Activated effector memory CD4-positive, alpha-beta T cell treated with anti-CD3 and anti-CD28 coated beads, Interleukin-2, amount 50 U/mL, for 16 hours (primary cell): ENCODE measurements around the gene ATP6V0A4.
A peak's percentile ranks its signal among the peaks of the same experiment; 100 is the strongest.
"Not testable (repeated sequence)": the region's sequence is repeated elsewhere in the genome, so short reads cannot be mapped to it uniquely, and the experiment has no call there.

ENCODE experiments used
- DNase-seq: peaks from one replicate; pipeline ENCODE4 v3.0.0-alpha.2; 2020

ATP6V0A4 gene

DNA sequence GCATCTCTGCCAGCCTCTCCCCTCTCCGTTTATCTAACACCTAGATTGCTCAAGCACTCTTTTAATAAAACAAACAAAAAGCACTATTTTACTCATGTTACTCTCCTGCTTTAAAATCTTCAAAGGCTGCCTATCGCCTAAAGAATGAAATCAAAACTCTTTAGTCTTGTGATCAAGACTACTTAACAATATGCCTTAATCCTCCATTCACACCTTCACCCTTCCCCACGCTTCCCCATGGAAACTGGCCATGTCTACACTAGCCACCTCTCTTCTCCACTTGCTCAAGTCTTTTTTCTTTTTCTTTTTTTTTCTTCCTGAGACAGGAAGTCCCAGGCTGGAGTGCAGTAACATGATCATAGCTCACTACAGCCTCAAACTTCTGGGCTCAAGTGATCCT lies 48.0 kb downstream of the ATP6V0A4 start:
- no peak for DNase-seq

DNA sequence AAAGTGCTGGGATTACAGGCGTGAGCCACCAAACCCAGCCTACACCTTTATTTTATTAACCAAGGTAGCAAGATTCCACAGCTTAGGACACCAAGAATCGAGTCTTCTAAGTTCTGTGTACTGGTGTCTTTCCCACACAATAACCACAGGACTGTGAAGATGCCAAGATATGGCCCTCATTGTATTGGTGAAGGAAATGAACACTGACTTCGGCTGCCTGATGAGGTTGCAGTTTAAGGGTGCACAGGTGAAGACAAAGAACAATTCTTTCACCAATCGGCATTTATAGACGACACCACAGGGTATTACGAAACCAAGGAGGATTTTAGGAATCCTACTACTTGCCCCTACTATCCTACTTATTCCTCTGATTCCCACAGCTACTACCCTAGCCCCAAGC lies 49.3 kb downstream of the ATP6V0A4 start:
- DNase-seq, result no peak

- no peak for DNase-seq
Measured at GRCh38 chr7:138746073-138746472, 51.9 kb downstream of the ATP6V0A4 start.

DNA sequence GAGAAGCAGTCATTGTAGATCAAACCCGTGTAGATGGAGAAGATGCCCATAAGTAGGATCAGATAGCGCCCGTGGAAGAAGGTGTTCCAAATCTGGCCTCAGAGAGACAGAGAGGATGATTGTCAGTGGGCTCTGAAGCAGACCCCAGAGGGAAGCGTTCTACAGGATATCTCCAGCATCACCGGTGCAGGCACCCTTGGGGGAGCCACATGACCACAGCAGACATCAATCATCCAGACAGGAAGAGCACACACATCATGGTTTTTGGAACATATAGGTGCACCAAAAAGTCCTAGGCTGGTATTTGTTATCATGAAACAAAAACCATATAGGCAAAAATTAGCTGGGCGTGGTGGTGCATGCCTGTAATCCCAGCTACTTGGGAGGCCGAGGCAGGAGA lies 52.8 kb downstream of the ATP6V0A4 start:
- DNase-seq, result no peak

DNA sequence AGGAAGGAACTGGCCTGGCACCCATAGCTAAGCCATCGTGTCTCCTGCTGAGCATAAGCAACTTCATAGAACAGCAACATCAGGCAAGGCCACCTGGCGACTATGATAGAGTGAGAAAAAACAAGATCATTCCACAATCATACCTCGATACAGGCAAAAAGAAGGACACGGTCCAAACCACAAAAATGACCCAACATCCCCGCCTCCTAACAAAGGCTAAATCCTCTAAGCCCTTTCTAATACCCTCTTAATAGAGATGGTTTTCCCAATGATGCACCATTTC lies 56.6 kb downstream of the ATP6V0A4 start:
- DNase-seq, result no peak

DNA sequence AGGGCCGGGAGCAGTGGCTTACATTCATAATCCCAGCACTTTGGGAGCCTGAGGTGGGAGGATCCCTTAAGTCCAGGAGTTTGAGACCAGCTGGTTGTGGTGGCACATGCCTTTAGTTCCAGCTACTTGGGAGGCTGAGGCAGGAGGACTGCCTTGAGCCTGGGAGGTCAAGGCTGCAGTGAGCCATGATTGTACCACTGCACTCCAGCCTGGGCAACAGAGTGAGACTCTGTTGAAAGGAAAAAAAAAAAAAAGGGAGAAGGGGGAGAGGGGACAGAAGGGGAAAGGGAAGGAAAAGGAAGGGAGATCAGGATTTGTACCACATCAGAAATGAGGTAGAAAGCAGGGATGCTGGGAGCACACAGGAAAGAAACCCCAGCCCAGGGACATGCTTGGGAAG lies 58.1 kb downstream of the ATP6V0A4 start:
- DNase-seq, result no peak

DNA sequence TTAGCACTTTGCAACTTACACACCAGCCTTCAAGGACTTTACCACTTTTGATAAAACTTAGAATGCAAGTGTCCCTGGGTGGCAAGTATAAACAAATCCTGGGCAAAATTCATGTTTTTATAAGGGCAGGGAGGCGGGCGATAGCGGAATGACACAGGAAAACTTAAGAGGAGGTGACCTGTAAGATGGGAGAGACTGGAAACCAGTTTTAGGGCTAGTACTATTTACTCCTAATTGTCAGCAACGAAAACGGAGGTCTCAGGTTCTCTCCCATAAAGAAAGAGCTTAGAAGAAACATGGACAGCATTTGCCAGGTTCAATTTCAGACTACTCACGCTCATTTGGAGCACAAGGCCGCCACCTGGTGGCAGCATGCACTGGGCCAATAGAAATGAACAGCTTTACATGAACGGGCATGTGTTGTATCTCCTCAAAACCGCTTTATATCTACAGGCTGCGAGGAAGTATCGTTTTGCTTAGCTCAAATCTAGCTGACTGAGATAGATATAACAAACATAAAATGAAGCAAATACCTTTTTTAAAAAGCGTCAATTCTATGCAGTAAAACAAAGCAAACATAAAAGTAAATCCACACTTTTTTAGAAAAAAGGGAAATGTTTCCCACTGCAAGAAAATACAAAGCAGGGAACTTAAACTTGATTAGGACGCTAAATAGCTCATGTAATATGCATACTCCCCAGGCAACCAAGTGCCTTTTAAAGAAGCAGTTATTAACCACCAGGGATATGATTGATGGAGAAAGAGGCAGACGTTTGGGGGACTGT lies 59.3 kb downstream of the ATP6V0A4 start:
- peak; percentile 93 for DNase-seq

- no peak for DNase-seq
Measured at GRCh38 chr7:138738114-138738513, 59.9 kb downstream of the ATP6V0A4 start.

DNA sequence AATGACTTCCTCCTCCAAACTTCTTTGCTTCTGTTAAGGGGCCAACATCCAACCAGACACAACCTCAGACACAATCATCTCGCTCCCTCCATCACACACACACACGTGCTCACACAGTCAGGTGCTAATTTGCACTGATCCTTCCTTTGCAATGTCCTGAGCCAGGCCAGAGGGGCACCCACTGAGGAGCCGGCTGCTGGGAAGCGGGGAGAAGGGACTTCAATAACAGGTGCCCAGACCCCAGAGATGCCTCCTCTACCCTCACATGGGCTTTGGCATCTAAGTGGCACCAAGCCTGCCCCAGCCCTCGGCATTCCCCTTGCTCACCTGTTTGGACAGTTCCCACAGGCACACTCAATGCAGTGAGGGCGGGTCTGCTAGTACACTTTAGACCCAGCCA lies 62.6 kb downstream of the ATP6V0A4 start:
- no peak for DNase-seq

DNA sequence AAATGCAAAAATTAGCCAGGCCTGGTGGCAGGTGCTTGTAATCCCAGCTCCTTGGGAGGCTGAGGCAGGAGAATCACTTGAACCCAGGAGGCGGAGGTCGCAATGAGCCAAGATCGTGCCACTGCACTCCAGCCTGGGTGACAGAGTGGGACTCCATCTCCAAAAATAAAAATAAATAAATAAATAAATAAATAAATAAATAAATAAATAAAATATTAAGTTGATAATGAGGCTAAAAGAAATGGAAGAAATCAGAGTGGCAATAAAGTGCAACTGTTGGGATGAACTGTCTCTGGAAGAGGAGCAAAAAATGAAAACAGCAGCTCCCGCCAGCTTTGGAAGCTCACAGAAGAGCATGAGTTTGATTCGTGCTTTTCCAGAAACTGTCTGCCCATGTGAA lies 66.3 kb downstream of the ATP6V0A4 start:
- not testable (repeated sequence) for DNase-seq

DNA sequence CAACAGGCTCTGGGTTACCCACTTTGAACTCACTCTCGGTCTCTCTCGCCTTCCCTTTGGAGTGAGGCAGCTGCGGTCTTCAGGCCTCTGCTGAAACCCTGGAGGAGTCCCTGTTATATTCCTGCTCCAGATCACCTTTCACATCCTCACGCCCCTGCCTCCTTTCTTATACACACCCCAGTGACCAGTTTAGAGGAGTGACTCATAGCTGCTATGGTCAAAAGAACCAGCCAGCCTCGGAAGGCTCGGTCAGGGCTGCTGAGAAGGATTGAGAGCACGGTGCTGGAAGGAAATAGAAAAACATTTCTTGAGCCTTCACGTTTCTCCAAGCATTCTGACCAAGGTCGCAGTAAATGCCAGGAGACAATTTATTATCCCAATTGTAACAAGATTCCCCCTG lies 68.6 kb downstream of the ATP6V0A4 start:
- DNase-seq, result no peak

- DNase-seq, result no peak
Measured at GRCh38 chr7:138727336-138728099, 70.5 kb downstream of the ATP6V0A4 start.

DNA sequence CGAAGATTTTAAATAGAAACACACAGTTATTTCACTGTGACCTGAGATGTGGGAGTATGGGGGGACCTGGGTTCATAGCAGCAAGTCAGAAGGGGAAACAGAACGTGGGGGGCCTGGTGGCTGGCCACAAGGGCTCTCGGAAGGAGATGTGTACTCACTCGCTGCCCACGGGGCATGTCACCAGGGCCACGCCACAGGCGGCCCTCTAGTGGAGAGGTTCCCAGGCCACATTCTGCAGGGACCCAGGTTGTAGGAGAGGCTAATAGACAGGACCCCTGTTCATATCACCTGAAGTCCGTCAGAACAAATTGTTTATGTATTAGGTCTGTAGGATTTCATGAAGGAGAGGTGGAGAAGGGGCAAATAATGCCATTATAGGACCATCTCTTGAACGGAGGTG lies 71.7 kb downstream of the ATP6V0A4 start:
- DNase-seq, result no peak

- DNase-seq, result no peak
Measured at GRCh38 chr7:138720286-138720685, 77.7 kb downstream of the ATP6V0A4 start.

DNA sequence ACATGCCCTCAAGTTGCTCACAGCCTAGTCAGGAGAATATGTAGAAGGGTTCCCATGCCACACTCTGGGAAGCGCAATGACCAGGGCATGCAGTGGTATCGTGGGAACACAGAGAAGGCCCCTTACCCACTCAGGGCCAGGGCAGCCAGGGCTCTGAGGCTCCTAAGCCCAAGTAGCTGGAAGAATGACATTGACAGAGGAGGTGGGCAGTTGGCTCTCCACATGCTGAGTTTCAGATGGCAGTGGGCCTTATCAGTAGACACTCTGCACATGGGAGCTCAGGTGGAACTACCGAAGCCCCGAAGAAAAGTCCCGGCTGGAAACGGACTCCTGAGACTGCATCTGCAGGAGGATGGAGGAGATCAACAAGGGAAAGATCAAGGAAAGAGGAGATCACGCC lies 81.1 kb downstream of the ATP6V0A4 start:
- no peak for DNase-seq

DNA sequence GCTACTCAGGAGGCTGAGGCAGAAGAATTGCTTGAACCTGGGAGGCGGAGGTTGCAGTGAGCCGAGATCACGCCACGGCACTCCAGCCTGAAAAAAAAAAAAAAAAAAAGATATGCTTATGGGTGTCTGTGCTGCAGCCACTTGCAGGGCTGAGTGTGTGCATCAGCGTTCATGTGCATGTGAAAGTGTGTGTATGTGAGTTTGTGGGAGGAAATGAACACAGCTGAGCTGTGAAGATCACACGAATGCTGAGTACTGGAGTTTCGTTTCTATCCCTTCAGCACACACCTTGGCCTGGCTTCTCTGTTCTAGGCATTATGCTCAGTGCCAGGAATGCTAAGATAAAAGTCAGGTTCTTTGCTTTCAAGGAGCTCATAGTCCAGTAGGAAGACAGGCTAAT lies 84.8 kb downstream of the ATP6V0A4 start:
- no peak for DNase-seq

DNA sequence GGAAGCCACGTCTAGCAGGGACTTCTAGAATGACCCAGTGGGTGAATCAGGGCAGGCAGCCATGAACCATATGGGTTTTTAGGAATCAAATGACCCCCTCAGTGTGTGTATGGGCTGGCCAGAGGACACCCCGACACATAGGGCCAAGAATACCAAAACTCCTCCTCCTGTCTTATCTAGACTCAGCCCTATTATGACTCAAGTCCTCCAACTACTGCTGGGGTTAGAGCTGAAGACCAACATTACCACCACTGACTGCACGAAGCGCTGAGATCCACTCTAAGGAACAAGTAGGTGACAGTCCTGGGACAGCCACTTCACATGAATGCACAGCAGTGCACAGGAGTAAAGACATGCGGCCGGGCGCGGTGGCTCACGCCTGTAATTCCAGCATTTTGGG lies 85.3 kb downstream of the ATP6V0A4 start:
- DNase-seq, result no peak

GRCh38 chr7:138710536-138711385 lies 87.2 kb downstream of the ATP6V0A4 start:
- no peak for DNase-seq

GRCh38 chr7:138705167-138705566 lies 92.8 kb downstream of the ATP6V0A4 start:
- DNase-seq, result no peak

DNA sequence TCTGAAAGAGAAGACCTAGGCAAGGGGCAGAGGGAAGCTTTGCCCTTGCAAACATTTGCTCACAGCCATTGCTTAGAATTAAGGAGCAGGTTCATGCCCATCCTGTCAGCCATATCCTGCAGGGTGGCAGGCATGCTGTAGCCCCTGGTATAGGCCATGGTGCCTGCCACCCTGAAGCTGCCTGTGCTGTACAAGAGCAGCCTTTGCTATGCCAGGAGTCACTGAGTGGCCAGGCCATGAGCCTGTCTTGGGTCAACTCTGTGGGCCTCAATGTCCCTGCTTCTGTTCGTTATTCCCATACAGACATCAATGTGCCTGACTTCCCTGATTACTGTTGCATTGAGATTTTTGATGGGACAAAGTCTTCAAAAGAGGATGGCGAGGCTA lies 96.5 kb downstream of the ATP6V0A4 start:
- DNase-seq, result no peak

DNA sequence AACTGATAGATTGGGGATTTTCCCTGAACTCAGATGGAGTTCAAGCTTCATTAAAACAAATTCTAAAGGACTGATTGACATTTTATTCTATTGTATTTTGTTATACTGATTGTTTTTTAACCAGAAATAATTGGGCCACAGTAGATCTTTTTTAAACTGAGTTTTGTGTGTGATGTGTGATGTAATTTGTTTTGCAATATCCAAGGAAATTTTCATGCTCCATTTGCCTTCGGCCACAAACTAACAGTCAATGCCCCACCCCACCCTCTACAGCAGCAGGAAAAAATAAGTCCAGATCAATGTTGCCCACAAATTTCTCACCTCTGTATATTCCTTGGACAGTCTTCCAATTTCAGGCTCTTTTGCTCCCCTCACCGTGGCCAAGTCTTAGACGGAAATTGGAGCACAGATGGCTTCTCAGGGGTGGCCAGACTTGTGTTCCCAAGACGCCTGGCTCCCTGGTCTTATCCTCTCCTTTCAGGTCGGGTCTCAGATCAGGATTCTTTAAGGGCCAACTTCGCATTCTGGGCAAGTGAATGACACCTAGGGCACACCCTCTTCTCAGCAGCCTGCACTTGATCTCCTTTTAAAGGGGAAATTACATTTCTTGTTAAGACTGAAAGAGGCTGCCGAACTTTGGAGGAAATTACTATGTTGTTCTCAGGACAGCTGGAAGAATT lies 97.0 kb downstream of the ATP6V0A4 start, which contains the start of gene SVOPL:
SVOPL (minus strand) TSS at position 506 of the 680 bp plus-strand sequence. CDS start 22,317 bp downstream, outside the sequence.
- no peak for DNase-seq

DNA sequence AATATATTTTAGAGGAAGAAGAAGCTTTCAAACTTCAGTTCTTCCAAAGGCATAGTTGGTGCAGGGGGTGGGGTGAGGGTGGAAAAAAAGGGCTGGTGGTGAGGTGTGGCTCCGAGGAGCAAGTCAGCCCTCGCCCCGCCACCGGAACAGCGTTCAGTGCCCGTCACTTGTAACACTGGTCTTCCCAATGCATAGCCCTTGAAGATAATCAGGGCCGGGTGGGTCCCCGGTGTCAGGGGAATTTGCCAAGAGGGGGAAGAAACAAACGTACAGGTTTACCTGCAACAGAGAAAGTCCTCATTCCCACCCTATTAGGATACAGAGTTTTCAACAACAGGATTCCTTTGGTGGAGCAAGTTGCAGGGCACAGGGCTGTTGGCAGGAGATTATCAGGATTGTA lies 98.3 kb downstream of the ATP6V0A4 start:
- no peak for DNase-seq

DNA sequence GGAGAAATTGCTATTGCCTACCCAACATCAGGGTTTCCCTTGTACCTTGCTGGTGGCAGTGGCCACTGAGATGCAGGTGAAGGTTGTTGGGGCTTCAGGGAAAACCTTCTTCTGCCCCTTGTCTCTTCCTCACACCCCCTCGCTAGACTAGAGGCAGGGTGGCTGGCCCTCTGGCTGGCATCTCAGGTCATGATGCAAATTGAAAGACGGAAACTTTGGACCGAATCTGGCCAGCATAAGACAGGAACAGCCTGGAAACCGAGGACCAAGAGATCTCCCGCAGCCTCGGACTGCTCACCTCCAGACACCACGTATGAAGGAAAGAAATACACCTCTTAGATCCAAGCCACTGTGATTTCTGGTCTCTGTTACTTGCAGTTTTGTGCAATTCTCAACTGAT lies 99.7 kb downstream of the ATP6V0A4 start:
- no peak for DNase-seq
